ENCODE data around the gene IPO7. TPM values are rescaled to one million over a fixed set of nuclear protein-coding genes. Genes with fewer than 3 reads are reported as not detected.

The IPO7 gene
- total and polyA plus RNA-seq, 2 of the 13 experiments (the other 11 are each of a cell fraction or from before 2014, with no cell fraction given): 59.4 to 98.4 TPM

DNA sequence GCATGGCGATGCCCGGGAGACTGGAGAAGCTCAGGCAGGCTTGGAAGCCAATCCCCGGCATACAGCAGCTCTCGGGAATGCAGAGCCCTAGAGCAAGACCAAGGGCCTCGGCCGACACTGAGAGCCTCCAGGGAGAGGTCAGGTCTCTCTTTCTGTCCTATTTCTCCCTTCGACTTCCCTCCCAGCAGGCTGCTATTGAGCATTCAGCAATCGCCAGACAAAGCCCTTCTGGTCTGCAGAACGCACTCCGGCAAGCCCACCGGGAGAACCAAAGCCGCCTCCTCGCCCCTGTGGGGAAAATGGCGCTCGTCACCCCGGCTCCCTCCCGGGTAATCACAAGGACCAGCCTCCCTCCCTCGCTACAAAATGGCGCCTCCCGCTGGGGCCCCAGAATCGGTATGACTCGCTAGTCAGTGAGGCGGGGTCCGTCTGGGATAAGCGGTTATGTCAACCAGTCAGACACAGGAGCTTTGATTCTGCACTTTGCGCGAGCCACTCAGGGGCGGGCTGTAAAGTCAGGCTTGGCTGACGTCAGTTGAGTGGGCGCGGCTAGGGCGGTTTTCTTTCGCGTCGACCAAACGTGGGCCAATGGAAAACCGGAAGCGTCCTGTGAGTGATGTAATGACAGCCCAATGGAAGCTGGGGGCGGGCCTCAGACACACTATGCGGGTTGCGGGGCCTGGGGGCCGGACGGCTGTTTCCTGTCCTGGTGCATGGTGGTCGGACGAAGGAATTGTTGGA is 76.0 kb downstream of the IPO7 start, which contains the start of gene ZNF143 (continued):
- no peak; the same call in 1 of the 2 replicates for TF ChIP-seq ZSCAN25 (CRISPR knock-in tag; IDR thresholded peaks at IDR 0.05)
- TF ChIP-seq DPF2 (CRISPR knock-in tag; IDR thresholded peaks at IDR 0.05; ENCODE audit: borderline replicate concordance, low read depth): no peak
- TF ChIP-seq GTF2F1 (IDR thresholded peaks at IDR 0.05; ENCODE audit: low read length): 0 out of 2 replicates have a peak, but pooled peaks have one; percentile 23
- no peak; the same call in 1 of the 2 replicates for TF ChIP-seq MTA1 (CRISPR knock-in tag; IDR thresholded peaks at IDR 0.05; ENCODE audit: borderline replicate concordance)
- TF ChIP-seq, protein P1, sequence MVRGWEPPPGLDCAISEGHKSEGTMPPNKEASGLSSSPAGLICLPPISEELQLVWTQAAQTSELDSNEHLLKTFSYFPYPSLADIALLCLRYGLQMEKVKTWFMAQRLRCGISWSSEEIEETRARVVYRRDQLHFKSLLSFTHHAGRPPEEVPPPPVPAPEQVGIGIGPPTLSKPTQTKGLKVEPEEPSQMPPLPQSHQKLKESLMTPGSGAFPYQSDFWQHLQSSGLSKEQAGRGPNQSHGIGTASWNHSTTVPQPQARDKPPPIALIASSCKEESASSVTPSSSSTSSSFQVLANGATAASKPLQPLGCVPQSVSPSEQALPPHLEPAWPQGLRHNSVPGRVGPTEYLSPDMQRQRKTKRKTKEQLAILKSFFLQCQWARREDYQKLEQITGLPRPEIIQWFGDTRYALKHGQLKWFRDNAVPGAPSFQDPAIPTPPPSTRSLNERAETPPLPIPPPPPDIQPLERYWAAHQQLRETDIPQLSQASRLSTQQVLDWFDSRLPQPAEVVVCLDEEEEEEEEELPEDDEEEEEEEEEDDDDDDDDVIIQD (CRISPR knock-in tag; IDR thresholded peaks at IDR 0.05; ENCODE audit: low read depth): peak; percentile 41; the same call in 1 of the 2 replicates
- TF ChIP-seq ZUFSP (CRISPR knock-in tag; IDR thresholded peaks at IDR 0.05; ENCODE audit: borderline replicate concordance): no peak
- peak; percentile 44; the same call in 1 of the 2 replicates for TF ChIP-seq ZNF567 (CRISPR knock-in tag; IDR thresholded peaks at IDR 0.05; ENCODE audit: borderline replicate concordance)
- 0 out of 2 replicates have a peak, but pooled peaks have one; percentile 51 for TF ChIP-seq MIXL1 (CRISPR knock-in tag; IDR thresholded peaks at IDR 0.05)
- TF ChIP-seq HDAC2 (CRISPR knock-in tag; IDR thresholded peaks at IDR 0.05): 0 out of 2 replicates have a peak, but pooled peaks have one; percentile 14
- peak; percentile 57; the same call in 1 of the 2 replicates for TF ChIP-seq ELF3 (CRISPR knock-in tag; IDR thresholded peaks at IDR 0.05)
- TF ChIP-seq POLR2G (IDR thresholded peaks at IDR 0.05; ENCODE audit: low read depth, low read length): peak; percentile 66
- peak; percentile 47; the same call in 1 of the 2 replicates for TF ChIP-seq HOXD1 (CRISPR knock-in tag; IDR thresholded peaks at IDR 0.05)
- TF ChIP-seq ZNF30 (CRISPR knock-in tag; IDR thresholded peaks at IDR 0.05): peak; percentile 85; the same call in 1 of the 2 replicates
- TF ChIP-seq SNRNP70 (IDR thresholded peaks at IDR 0.05; ENCODE audit: low read depth, low read length): no peak
- TF ChIP-seq RBFOX2 (IDR thresholded peaks at IDR 0.05; ENCODE audit: low read depth, low read length): peak; percentile 10; the same call in 1 of the 2 replicates
- 0 out of 2 replicates have a peak, but pooled peaks have one; percentile 31 for TF ChIP-seq ZSCAN21 (CRISPR knock-in tag; IDR thresholded peaks at IDR 0.05; ENCODE audit: borderline replicate concordance)
- TF ChIP-seq ZNF142 (CRISPR knock-in tag; IDR thresholded peaks at IDR 0.05): peak; percentile 30; the same call in 1 of the 2 replicates
- TF ChIP-seq HNRNPL (IDR thresholded peaks at IDR 0.05; ENCODE audit: low read depth, low read length): peak; percentile 16
- 0 out of 2 replicates have a peak, but pooled peaks have one; percentile 54 for TF ChIP-seq PHF21A (CRISPR knock-in tag; IDR thresholded peaks at IDR 0.05)

Measured in HepG2 (cell line).